SK-N-SH treated with all-trans-retinoic acid at 6 μM for 48 hours (cell line): ENCODE measurements around the gene VCL.

Experiments used
- ISL1 ChIP-seq: fragments of 250-450 bp; sonication (Bioruptor Pico); IDR thresholded peaks from 2 replicates; pipeline ENCODE4 v2.1.2; 2022; ENCODE audit warnings: mild to moderate bottlenecking, moderate library complexity
- ZNF70 ChIP-seq: fragments of 450-650 bp; formaldehyde crosslinking; IDR thresholded peaks from 2 replicates; pipeline ENCODE4 v1.5.0; 2020; ENCODE audit warnings: mild to moderate bottlenecking, moderate library complexity
- TF ChIP-seq, protein P1 (sequence below): fragments of 250-450 bp; sonication (Bioruptor Pico); IDR thresholded peaks from 2 replicates; pipeline ENCODE4 v1.5.1; 2021; ENCODE audit warnings: mild to moderate bottlenecking, moderate library complexity

DNA sequence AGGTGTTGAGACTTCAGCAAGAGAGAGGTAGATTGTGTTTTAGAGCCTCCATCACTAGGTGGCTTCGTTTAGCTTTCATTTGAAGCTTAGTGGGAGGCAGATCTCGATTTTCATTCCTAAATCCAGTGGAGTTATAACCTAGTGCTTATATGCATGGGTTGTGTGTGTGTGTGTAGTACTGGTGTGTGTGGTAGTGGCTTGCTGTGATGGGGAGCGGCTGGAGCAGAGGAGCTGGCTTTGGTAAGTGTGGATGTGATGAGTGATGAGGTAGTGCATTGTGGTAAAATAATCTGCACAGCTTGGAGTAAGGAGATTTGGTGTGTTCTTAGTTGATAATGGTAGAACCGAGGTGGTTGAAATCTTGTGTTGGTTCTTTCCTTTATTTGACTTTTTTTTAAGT, 109.5 kb downstream of the VCL start:
- TF ChIP-seq ISL1 (CRISPR knock-in tag) (no peak), ZNF70 (CRISPR knock-in tag) (no peak)
- TF ChIP-seq, protein P1, sequence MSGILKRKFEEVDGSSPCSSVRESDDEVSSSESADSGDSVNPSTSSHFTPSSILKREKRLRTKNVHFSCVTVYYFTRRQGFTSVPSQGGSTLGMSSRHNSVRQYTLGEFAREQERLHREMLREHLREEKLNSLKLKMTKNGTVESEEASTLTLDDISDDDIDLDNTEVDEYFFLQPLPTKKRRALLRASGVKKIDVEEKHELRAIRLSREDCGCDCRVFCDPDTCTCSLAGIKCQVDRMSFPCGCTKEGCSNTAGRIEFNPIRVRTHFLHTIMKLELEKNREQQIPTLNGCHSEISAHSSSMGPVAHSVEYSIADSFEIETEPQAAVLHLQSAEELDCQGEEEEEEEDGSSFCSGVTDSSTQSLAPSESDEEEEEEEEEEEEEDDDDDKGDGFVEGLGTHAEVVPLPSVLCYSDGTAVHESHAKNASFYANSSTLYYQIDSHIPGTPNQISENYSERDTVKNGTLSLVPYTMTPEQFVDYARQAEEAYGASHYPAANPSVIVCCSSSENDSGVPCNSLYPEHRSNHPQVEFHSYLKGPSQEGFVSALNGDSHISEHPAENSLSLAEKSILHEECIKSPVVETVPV (CRISPR knock-in tag): no peak
